HG03354 (cell line): Measurements from ENCODE around the gene DKC1.

Experiments
- ATAC-seq: cut with Tn5 transposase; IDR thresholded peaks from one replicate; pipeline ENCODE4 v1.9.1; 2021; ENCODE audit warnings: mild to moderate bottlenecking; ENCODE audit not compliant: unreplicated experiment, poor library complexity, severe bottlenecking

DKC1 gene

DNA sequence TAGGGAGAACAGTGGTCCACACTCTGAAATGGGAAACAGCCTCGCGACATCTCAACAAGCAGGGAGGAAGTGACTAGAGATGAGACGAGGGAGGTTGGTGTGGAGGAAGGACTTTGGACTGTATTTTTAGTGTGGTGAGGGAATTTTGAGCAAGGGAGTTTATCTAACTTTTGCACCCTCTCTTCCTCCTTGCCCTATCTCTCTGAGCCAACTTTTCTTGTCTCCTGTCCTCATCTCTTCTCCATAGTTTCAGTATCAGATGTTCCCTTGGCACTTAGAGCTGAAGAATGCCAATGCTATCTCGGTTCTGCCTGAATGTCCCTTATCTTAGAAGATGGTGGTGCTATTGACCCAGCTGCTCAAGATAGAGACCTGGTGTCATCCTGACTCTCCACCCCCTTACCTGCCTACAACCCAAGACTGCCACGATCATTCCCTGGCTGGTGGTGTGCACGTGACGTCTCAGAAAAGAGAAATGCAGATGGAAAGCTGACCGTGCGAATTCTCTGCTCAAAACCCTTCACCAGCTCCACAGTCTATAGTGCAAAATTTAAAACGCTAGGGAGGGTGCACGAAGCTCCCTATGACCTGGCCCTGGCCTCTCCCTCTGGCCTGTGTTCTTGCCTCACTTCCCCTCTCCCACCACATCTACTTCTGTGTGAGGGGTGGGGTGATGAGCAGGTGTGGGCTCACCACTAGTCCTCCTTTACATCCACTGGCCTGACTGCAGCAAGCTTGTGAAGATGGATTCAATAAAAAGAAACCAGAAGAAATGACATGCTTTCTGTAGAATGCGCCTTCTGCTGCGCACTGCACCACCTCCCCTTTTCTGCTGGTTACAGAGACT lies 21.7 kb downstream of the DKC1 start:
- ATAC-seq, result no peak

DNA sequence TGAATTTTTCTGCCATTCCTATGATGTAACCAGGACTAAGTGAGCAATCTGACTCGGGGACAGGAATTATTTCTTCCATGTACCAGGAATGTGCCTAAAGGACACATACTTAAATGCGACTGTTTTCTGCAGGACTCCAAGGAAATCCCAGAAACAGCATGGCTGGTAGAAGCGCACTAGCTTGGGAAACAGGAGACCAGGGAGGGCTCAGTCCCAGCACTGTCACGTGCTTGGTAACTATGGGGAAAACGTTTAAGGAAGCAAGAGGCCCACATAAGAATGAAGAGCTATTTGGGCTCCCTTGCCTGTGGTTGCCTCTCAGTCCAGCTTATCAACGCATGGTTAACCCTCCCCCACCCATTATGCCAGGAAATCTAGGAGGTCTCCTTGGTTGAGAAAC lies 23.1 kb downstream of the DKC1 start:
- no peak for ATAC-seq

DNA sequence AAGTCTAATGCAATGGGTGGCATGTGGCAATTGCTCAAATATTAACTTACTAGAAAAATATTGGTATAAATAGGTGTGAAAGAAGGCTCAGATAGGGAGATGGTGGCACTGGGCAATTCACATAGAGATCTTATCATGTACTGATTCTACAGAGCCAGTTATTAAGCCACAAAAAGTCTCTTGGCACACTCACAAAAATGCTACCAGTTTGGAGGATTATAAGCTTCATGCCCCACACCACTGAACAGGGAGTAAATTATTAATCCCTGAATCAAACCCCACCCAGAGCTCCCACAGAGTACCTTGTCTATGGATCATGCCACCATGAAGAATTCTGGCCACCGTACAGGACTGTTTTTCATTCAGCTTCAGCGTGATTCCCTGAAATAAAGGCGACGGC lies 28.8 kb downstream of the DKC1 start:
- no peak for ATAC-seq

DNA sequence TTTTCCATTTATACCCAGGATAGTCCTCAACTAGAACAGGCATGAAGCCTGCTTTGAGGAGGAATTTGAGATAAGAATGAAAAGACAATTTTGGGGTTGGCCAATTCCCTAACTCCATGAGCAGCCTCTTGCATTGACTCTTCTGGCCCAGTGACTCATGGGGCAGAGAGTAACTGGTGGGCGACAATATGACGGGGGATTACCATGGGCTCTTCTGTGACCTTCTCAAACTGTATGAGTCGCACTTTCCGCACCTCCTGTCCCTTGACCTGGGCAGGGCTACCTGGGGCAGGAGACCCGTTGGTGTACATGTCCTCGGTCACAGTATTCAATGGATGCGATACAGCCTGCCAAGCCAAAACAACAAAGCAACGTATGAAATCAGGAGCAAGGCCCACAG lies 29.3 kb downstream of the DKC1 start:
- no peak for ATAC-seq

DNA sequence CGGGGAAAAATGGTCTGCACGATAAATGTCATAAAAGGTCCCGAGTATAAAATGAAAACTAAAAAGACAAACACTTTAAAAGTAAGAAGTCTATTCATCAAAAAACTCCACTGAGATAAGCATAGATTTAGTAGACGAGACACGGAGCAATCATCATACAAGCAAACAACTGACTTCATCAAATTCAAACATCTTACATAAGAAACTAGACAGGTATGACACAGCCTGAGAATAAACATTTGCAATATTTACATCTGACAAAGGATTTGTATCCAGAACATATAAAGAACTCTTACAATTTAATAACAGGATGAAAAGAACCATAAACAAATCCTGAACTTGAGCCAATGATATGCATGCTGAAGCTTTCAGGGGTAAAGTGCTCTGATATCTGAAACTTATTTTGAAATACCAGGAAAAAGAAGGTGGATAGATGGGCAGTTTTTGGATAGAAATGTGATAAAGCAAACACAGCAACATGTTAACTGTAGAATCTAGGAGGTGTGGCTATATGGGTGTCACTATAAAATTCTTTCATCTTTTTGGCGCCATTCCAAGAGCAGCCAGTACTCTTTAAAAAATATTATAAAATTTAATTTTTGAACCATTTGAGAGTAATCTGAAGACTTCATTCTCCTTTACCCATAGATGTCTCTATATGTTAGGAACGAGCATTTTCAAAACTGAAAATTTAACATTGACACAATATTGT lies 30.6 kb downstream of the DKC1 start:
- ATAC-seq, result no peak

DNA sequence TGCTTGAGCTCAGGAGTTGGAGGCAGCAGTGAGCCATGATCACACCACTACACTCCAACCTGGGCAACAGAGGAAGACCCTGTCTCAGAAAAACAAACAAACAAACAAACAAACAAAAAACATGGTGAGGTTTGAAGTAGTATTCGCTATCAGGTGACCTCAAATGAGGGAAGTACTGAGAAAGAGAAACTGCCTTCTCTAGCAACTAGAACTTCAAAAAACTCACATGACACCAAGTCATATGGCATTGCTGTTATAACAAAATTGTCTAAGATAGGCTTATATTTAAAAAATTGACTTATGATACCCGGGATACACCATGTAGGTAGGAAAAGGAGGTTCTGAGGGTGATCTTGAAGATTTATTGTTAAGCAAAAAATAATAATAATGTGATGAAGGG lies 32.4 kb downstream of the DKC1 start:
- ATAC-seq, result no peak

DNA sequence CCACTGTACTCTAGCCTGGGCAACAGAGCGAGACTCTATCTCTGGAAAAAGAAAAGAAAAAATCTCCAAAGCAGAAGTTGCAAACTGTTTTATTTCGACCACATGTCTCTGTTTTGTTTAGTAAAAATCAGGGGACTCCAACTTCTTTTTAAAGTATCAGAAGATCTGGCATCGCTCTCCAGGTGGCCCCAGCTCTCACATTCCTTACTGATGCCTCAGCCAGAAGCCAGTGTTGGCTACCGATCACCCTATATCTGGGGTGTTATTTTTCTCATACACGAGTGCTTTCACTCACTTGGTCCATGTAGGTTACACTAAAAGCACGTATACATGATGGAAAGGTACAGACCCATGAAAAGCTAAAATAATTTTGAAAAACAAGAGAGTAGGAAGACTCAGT lies 34.3 kb downstream of the DKC1 start:
- no peak for ATAC-seq

DNA sequence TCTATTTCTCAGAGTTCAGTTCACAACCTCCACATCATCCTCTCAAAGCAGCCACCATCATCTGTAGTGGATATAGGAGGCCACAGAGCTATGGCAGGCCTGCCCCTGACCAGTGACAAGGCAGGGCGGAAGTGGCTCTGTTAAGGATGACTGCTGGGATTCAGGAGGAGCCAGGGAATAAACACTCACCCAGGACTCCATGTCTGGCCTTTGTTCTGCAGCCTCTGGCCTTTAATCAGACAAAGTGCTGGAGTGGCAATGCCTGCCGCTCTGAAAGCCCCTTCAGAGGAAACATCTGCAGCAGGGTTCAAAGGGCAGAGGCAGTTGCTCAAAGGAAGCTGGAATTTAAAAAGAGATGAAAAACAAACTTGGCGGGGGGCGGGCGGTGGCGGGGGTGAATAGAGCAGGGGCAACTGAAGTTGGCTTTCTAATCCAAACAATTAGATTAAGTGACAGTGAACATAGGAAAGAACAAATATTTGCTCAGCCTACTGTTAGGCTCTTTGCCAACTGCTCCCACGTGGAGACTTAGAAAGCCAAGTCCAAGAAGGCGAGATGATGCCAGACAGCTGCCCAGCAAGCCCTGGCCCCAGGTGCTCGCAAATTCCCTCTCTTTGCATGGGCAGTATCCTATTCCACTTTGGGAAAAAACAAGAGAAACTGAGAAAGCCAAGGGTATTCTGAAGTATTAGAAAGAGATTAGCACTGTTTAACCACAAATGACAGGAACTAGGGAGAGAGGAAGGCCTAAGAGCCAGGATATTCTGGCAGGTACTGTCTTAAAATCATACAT lies 37.1 kb downstream of the DKC1 start:
- ATAC-seq, result no peak

DNA sequence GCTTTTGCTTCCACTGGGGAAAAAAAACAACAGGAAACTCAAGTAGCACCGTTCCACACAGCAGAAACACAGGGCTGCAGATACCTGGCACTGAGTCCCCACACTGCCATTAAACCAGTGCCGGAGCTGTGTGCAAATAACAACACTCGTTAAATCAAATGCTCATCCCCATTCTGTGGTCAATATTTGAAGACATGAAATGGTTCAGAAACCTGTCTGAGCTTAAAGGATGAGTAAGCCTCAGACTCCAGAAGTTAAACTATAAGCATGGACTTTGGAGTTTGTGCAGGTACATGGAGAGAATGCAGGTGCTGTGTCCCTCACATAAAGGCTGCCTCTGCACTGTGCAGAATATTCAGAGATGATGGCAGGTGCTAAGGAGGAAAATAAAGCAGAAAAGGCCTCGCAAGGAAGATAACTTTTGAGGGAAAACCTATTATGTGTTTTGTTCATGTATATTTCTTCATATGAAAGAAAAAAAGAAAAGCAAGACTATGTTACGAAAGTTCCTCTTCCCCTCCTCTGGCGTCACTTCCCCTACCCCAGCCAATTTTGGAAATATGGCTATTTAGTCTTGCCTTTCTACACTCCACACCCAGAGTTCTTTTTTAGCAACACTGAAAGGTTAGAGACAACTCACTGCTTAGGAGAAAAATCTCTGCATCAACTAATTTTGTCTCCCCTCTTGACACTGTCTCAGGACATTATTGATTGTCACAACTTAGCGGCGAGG lies 38.0 kb downstream of the DKC1 start:
- no peak for ATAC-seq

DNA sequence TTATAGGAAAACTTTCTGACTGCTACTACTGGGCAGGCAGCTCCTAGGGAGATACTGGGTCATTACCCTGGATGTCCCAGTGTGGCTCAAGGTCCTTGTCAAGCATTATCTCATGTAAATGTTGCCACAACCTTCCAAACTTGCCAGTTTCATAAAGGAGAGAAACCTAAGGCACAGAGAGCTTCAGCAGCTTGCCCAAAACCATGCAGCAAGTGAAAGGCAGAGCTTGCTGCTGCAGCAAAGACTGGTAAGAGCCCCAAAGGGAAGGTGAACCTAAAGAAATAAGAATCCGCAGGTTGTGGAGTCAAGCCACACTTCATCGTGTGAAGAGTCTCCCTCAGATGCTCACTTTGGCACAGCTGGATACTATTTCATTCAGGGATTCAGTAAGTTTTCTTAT lies 40.3 kb downstream of the DKC1 start:
- ATAC-seq, result no peak

DNA sequence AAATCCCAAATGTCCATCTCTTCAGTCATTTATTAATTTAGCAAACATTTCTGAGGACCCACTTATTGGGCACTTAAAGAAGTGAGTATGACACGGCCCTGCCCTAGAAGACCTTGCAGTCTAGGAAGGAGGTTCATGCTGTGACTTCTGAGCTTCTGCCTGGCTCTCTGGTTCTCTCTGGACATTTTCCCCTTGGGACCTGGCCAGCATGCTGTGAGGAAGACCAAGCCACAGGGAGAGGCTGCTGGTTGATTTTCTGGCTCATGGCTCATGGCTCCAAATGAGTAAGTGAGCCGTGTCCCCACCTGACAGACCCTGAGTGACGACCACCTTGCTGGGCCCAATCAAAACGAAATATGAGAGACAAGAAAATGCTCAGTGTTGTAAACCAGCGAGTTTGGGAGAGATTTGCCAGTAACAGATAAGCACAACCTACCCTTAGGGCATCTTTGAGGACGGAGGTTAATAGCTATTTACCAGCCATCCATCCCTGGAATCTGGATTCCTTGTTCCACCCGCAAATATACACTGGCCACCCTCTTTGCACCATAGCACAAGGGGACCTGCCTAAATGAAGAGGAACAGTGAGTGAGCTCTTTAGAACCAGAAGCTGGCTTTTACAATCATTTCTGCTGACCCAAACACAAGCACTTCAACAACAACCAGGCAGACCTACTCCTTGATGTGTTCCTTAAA lies 41.7 kb downstream of the DKC1 start:
- ATAC-seq, result peak; percentile 6

DNA sequence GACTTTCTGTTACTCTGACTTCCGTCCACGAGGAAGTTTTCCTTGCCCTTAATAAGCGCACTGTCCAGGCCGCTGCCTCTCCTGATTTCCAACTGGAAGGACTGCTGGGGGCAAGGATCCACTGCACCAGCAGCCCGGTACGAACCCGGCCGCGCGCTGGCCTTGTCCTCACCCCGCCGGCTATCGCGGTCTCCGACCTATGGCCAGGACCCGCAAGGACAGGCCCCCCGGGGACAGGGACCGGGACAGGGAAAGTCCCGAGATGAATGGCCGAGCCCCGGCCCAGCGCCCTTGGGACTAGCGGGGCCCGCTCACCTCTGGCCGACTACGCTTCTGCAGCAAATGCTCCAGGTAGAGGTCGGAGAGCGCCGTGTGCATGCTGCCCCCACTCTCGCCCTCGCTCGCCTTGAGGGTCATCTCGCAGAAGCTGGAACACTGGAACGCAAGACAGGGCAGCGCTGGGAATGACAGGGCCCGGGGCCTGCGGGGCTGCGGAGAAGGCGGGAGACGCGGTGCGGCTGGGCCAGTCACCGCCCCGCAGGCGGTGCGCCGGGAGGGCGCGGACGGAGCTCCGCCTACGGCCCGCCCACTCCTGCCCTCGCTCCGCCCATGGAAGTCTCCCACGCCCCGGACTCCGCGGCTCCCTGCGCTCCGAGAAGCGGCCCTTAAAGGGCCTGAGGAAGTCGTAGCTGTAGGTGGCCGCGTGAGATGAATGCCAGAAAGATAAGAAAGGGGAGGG lies 42.5 kb downstream of the DKC1 start, which contains the start of gene MPP1:
Gene MPP1, minus strand, starts transcription at position 529 of the 739 bp plus-strand sequence. Its CDS starts 112 bp downstream, at position 417.
- peak; percentile 89 for ATAC-seq

DNA sequence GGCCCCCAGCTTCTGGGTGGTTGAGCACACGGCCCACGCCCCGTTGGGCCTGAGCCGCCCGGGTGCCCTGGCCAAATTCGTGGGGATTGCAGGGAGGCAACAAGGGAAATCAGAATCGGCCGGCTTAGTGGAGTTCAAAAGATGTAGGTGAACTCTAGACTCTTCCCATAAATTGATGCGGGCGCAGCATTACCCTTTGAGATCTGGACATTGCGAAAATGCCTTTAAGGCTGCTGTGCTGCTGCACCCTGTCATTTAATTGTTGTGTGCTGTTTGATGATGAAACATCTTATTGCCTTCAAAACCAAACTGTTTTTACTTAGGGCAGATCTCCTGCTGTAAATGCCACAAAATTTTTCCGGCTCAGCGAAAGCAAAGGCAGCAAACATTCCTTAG lies 43.0 kb downstream of the DKC1 start:
- ATAC-seq, result no peak

DNA sequence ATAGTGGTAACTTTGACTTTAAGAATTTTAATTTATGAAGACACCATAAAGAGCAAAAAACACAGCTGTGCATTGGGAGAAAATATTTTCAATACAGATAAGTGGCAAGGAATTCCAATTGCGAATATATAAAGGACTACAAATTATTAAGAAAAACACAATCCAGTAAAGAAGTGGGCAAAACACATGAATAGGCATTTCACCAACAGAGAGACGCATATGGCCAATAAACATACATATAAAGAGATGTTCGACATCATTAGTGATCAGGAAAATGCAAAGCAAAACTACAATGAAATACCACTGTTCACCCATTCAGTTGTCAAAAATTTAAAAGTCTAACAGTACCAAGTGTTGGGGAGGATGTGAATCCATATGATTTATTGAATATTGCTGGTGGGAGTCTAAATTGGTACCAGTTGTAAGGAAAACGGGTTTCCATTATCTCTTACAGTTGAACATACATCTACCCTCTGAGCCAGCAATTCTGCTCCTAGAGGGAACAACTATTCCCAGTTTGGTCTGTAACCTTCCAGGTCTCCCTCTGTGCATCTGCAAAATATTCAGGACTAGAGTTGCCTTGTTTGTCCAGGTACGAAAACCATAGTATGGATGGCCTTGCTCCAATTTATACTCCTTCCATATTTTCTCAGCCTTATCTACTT lies 44.3 kb downstream of the DKC1 start:
- no peak for ATAC-seq

DNA sequence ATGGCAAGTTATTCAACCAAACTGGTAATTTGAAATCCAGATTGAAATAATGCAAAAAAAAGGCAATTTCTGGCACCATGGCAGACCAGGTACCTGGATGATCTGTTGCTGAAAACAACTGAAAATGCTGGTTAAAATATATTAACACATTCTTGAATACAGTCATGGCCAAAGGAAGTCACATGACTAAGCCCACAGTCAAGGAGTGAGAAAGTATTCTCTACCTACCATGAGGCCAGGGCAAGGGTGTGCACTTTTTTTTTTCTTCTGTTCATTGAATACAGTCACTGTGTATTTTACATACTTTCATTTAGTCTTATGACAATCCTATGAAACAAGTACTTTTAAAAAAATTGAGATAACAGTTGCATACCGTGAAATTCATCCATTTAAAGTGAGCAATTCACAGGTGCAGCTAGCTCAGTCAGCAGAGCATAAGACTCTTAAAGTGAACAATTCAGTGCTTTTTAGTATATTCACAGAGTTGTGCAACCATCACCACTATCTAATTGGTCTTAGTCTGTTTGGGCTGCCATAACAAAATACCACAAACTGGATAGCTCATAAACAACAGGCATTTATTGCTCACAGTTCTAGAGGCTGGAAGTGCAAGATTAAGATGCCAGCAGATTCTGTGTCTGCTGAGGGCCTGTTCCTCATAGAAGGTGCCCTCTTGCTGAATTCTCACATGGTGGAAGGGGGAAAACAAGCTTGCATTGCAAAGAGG lies 47.4 kb downstream of the DKC1 start:
- no peak for ATAC-seq

DNA sequence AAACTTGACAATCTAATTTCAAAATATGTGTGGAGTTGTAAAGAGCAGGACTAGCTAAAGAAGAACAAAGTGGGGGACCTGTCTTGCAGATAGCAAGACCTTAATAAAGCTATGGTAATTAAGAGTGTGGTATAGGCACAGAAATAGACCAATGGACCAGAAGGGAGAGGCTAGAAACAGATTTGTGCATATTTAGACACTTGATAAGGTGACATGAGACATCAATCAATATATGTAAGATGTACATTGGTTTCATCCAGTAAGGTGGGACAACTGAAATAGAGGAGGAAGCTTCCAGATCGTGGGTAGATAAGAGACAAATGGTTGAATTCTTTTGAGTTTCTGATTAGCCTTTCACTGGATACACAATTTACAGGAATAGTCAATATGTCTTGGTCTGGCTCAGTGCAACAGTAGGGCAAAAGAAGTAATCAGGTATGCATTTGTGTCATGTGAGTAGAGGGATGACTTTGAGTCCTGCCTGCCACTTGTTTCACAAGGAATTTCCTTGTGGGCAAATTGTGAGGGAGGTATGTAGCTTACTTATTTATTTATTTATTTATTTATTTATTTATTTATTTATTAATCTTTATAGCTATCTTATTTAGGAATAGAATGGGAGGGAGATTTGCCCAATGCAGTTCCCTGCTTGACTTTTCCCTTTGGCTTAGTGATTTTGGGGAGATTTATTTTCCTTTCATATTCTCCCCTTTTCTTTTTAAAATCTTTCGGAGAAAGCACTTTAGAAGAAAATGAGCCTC lies 49.9 kb downstream of the DKC1 start:
- ATAC-seq, result no peak

DNA sequence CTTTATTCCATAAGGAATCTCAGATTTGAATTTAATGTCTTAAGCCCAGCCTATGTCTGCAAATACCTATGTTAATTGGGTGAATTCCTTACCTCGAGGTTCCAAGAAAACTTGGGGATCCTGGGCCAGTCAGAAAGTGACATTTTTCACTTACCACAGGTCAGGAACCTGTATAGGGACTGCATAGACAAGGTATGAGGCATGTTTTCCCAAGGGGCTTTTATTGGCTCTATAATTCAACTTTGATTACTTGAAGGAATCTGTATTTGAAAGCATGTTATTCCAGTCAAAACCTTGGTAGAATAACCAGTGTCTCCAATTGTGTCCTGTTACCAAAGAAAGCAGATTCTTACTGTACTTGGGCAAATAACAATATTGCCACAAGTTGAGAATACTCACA lies 51.1 kb downstream of the DKC1 start:
- no peak for ATAC-seq
